Stimulated activated CD8-positive, alpha-beta memory T cell treated with anti-CD3 and anti-CD28 coated beads, Interleukin-15, amount 100 ng/mL, for 1 hour (primary cell): Measurements from ENCODE around the gene KRTAP26-1.

ENCODE experiments used
- DNase-seq: peaks from one replicate; pipeline ENCODE4 v3.0.0-alpha.2; 2020; ENCODE audit warnings: low read depth

Gene KRTAP26-1

GRCh38 chr21:30320215-30320614 lies at the start of gene KRTAP26-1:
KRTAP26-1 (minus strand) TSS chr21:30320315; CDS start chr21:30320035, 280 bp downstream.
- no peak for DNase-seq

- no peak for DNase-seq
These were observed 35.8 kb upstream of the KRTAP26-1 start for GRCh38 chr21:30355906-30356305.

- no peak for DNase-seq
These were observed 34.3 kb upstream of the KRTAP26-1 start for GRCh38 chr21:30354308-30355005.

GRCh38 chr21:30351534-30351933 lies 31.4 kb upstream of the KRTAP26-1 start:
- DNase-seq: no peak

GRCh38 chr21:30349572-30349971 lies 29.5 kb upstream of the KRTAP26-1 start:
- DNase-seq: no peak

- DNase-seq: no peak
These were observed 28.4 kb upstream of the KRTAP26-1 start, which contains the start of gene KRTAP23-1 for GRCh38 chr21:30348506-30348905. KRTAP23-1 (minus strand) TSS chr21:30348606; CDS start chr21:30348606, 0 bp downstream.

GRCh38 chr21:30345014-30345413 lies 24.9 kb upstream of the KRTAP26-1 start:
- DNase-seq: no peak

- DNase-seq: no peak
These were observed 20.8 kb upstream of the KRTAP26-1 start for GRCh38 chr21:30340714-30341573.

GRCh38 chr21:30338717-30339116 lies 18.6 kb upstream of the KRTAP26-1 start:
- DNase-seq: no peak

GRCh38 chr21:30337772-30338171 lies 17.7 kb upstream of the KRTAP26-1 start:
- DNase-seq: no peak

GRCh38 chr21:30337276-30337744 lies 17.2 kb upstream of the KRTAP26-1 start, which contains the start of gene KRTAP27-1:
KRTAP27-1 (minus strand) TSS chr21:30337694; CDS start chr21:30337668, 26 bp downstream.
- DNase-seq: no peak

- DNase-seq: no peak
These were observed 16.5 kb upstream of the KRTAP26-1 start for GRCh38 chr21:30336596-30336995.

- DNase-seq: no peak
These were observed 13.6 kb upstream of the KRTAP26-1 start for GRCh38 chr21:30333736-30334135.

GRCh38 chr21:30332681-30333080 lies 12.6 kb upstream of the KRTAP26-1 start:
- no peak for DNase-seq

GRCh38 chr21:30329203-30329875 lies 9.2 kb upstream of the KRTAP26-1 start:
- DNase-seq: no peak

- no peak for DNase-seq
These were observed 6.3 kb upstream of the KRTAP26-1 start for GRCh38 chr21:30326390-30326789.

GRCh38 chr21:30315701-30316100 lies 4.4 kb downstream of the KRTAP26-1 start:
- no peak for DNase-seq

GRCh38 chr21:30306884-30307283 lies 13.2 kb downstream of the KRTAP26-1 start:
- DNase-seq: no peak

- no peak for DNase-seq
These were observed 15.0 kb downstream of the KRTAP26-1 start for GRCh38 chr21:30305136-30305535.

- DNase-seq: no peak
These were observed 30.9 kb downstream of the KRTAP26-1 start, which contains the start of gene KRTAP25-1 for GRCh38 chr21:30289215-30289614. KRTAP25-1 (minus strand) TSS chr21:30289514; CDS start chr21:30289490, 24 bp downstream.

- no peak for DNase-seq
These were observed 37.3 kb downstream of the KRTAP26-1 start, which contains the start of gene KRTAP24-1 for GRCh38 chr21:30282850-30283249. KRTAP24-1 (minus strand) TSS chr21:30282950; CDS start chr21:30282932, 18 bp downstream.

- DNase-seq: no peak
These were observed 48.5 kb downstream of the KRTAP26-1 start for GRCh38 chr21:30271611-30272010.
